ENCODE data around the gene SERPINA12. TPM values are rescaled to one million over a fixed set of nuclear protein-coding genes. Genes with fewer than 3 reads are reported as not detected.

Gene SERPINA12
- total and polyA plus RNA-seq, 4 donors, result not detected

DNA sequence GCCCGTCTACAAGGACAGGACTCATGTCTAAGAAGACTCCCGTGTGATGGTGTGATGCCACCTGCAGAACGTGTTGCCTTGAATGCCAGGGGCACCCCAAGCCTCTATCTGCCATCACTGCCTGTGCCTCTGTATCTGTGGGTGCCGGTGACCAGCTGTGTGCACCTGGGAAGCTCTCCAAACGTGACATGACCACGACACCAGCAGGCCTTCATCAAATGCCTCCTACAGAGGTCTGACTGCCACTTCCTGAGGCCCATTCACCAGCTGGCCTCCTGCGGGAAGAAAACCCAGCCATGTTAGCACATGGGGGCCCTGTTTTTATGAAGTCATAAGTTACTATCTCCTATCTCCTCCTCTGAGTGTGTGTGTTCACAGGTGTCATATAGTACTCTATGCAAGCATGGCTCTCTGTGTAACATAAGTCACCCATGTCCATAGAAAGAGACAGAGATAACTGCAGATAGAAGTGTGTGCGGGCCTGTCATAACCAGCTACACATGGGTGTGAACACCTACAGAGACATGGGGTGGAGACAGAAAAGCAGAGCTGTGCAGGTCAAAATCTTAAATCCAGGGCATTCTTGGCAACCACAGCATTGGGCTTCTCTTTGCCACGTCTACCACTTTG lies 33.7 kb upstream of the SERPINA12 start:
- ATAC-seq (ENCODE audit: insufficient read depth, low FRiP score) (no peak), DNase-seq (peak in 2 of 3 donors; percentile 12 to 17)
- TF ChIP-seq, protein P1, sequence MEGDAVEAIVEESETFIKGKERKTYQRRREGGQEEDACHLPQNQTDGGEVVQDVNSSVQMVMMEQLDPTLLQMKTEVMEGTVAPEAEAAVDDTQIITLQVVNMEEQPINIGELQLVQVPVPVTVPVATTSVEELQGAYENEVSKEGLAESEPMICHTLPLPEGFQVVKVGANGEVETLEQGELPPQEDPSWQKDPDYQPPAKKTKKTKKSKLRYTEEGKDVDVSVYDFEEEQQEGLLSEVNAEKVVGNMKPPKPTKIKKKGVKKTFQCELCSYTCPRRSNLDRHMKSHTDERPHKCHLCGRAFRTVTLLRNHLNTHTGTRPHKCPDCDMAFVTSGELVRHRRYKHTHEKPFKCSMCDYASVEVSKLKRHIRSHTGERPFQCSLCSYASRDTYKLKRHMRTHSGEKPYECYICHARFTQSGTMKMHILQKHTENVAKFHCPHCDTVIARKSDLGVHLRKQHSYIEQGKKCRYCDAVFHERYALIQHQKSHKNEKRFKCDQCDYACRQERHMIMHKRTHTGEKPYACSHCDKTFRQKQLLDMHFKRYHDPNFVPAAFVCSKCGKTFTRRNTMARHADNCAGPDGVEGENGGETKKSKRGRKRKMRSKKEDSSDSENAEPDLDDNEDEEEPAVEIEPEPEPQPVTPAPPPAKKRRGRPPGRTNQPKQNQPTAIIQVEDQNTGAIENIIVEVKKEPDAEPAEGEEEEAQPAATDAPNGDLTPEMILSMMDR (IDR thresholded peaks at IDR 0.05; ENCODE audit: control extremely low read depth, extremely low read depth), result no peak
- peaks cover 0 to 4% (median 0%) of the 10 kb centered on the region in 3 donors for H3K27me3 ChIP-seq (ENCODE audit: control insufficient read depth in 3 of 3, insufficient read depth in 3 of 3, low read length in 2 of 3)
- H3K36me3 ChIP-seq (ENCODE audit: control insufficient read depth in 4 of 4, insufficient read depth in 4 of 4, low read length in 4 of 4), result no peaks in the 10 kb centered on the region
- no peak overlapping the region for H3K27ac ChIP-seq (ENCODE audit: low read depth in 1 of 2, low read length in 1 of 2)
- WGBS, 2 donors, result 76 to 79% methylated on average over 9 of the region's 9 CpGs
- H3K4me3 ChIP-seq, result no peak overlapping the region
- H3K9ac ChIP-seq (ENCODE audit: insufficient read depth in 1 of 2, low read length in 2 of 2), result no peak overlapping the region
- H3K4me1 ChIP-seq (ENCODE audit: control insufficient read depth in 5 of 5, insufficient read depth in 5 of 5, low read length in 5 of 5), result no peaks in the 10 kb centered on the region
- peaks cover 0 to 4% (median 0%) of the 10 kb centered on the region in 4 donors for H3K9me3 ChIP-seq (ENCODE audit: control insufficient read depth in 4 of 4, insufficient read depth in 3 of 4, low read length in 3 of 4)

DNA sequence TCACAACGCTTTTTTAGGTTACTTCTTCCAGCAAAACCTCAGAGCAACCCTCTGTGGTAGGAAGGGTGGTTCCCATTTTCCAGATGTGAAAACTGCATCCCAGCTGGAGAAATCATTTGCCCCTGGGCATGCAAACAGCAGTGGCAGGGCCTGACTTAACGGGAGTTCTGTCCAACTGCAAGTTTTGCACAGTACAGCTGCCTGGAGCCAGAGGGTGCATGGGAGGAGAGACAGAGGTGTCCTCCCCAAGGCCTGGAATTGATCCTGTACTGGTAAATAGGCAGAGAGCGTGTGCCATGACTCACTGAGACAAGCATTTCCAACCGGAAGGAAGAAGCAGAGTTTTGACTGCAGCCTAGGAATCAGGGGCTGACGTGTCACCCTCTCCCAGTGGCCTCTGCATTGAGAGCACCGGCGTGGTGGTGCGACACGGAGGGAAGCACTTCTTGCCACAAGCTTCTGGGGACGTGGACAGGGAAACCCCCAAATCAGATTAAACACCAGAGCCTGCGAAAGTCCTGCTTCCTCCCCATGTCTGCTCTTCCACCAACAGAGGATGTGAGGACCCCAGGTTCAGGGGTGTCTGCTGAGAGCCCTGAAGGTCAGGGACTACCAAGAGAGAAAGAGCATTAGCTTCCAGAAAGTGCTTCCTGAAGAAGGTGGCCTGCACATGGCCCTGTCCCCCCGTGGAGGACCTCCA lies 33.0 kb upstream of the SERPINA12 start:
- peaks cover 0 to 4% (median 0%) of the 10 kb centered on the region in 4 donors for H3K9me3 ChIP-seq (ENCODE audit: control insufficient read depth in 4 of 4, insufficient read depth in 3 of 4, low read length in 3 of 4)
- H3K9ac ChIP-seq (ENCODE audit: insufficient read depth in 1 of 2, low read length in 2 of 2), result no peak overlapping the region
- H3K27ac ChIP-seq (ENCODE audit: low read depth in 1 of 2, low read length in 1 of 2), result no peak overlapping the region
- DNase-seq (no peak), ATAC-seq (ENCODE audit: insufficient read depth, low FRiP score) (no peak)
- TF ChIP-seq, protein P1 (IDR thresholded peaks at IDR 0.05; ENCODE audit: control extremely low read depth, extremely low read depth), result no peak
- H3K4me1 ChIP-seq (ENCODE audit: control insufficient read depth in 5 of 5, insufficient read depth in 5 of 5, low read length in 5 of 5), result no peaks in the 10 kb centered on the region
- WGBS, 2 donors, result 74 to 79% methylated on average over 12 of the region's 12 CpGs
- H3K4me3 ChIP-seq, result no peak overlapping the region
- H3K36me3 ChIP-seq (ENCODE audit: control insufficient read depth in 4 of 4, insufficient read depth in 4 of 4, low read length in 4 of 4), result no peaks in the 10 kb centered on the region
- peaks cover 0 to 4% (median 0%) of the 10 kb centered on the region in 3 donors for H3K27me3 ChIP-seq (ENCODE audit: control insufficient read depth in 3 of 3, insufficient read depth in 3 of 3, low read length in 2 of 3)

DNA sequence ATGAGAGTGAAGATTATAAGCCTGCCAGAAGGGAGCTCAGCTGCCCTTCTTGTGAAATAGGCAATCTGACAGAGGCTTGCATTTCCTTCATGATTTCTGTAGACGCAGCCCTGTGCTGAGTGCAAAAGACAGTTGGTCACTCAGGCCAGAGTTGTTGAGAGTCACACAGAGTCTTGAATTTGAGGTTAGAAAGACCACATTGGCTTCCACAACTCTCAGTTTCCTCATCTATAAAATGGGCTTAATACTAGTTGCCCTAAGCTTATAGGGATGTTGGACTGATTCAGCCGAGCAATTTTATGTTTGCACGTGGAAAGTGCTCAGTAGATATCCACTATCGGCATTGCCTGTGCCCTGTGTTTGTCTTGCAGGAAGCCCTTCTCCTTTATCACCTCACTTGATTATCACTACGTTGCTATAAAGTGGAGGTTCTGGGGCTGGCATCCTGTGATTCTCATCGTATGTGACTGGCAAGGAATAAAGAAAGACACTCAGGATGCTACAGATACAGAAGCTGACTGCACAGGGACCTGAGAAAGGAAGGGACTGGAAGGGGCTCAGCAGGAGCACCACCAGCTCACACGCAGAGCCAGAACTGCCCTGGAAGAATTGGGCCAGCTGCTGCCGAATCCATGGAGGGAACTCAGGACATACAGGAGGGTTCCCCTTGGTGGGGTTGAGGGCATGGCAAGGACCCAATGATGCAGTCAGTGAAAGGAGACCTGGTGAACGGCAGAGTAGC lies 32.1 kb upstream of the SERPINA12 start:
- no peaks in the 10 kb centered on the region for H3K36me3 ChIP-seq (ENCODE audit: control insufficient read depth in 4 of 4, insufficient read depth in 4 of 4, low read length in 4 of 4)
- peaks cover 0 to 2% (median 0%) of the 10 kb centered on the region in 4 donors for H3K9me3 ChIP-seq (ENCODE audit: control insufficient read depth in 4 of 4, insufficient read depth in 3 of 4, low read length in 3 of 4)
- no peak for ATAC-seq (ENCODE audit: insufficient read depth, low FRiP score)
- H3K27ac ChIP-seq (ENCODE audit: low read depth in 1 of 2, low read length in 1 of 2), result no peak overlapping the region
- TF ChIP-seq, protein P1 (IDR thresholded peaks at IDR 0.05; ENCODE audit: control extremely low read depth, extremely low read depth), result no peak
- no peak overlapping the region for H3K9ac ChIP-seq (ENCODE audit: insufficient read depth in 1 of 2, low read length in 2 of 2)
- no peak overlapping the region for H3K4me3 ChIP-seq
- H3K4me1 ChIP-seq (ENCODE audit: control insufficient read depth in 5 of 5, insufficient read depth in 5 of 5, low read length in 5 of 5), result no peaks in the 10 kb centered on the region
- peaks cover 0 to 4% (median 0%) of the 10 kb centered on the region in 3 donors for H3K27me3 ChIP-seq (ENCODE audit: control insufficient read depth in 3 of 3, insufficient read depth in 3 of 3, low read length in 2 of 3)
- WGBS, 2 donors, result 74 to 85% methylated on average over 9 of the region's 9 CpGs
- DNase-seq, result no peak
